PC-3 (cell line): ENCODE data around the gene ABCD4. TPM values are rescaled to one million over a fixed set of nuclear protein-coding genes. Genes with fewer than 3 reads are reported as not detected.

Experiments used
- ATAC-seq: fragments of 200-7000 bp; cut with Tn5 transposase; 2 replicates; pipeline ENCODE4 v1.9.1; 2020; ENCODE audit warnings: mild to moderate bottlenecking, moderate library complexity
- BruUV-seq: library from RNA; stranded (reverse); fragments of 400-500 nt; replicated peaks from 2 replicates; lab custom pipeline; 2021; lab: Mats Ljungman, UMichigan
- CTCF ChIA-PET: fragments of 300-600 bp; sonication (Branson Sonifier 250); formaldehyde crosslinking; loops from one replicate; lab custom pipeline; 2022; ENCODE audit warnings: antibody characterized with exemption; lab: Charles Lee
- POLR2A ChIA-PET: fragments of 300-600 bp; sonication (Branson Sonifier 250); formaldehyde crosslinking; loops from one replicate; lab custom pipeline; 2022; ENCODE audit warnings: antibody characterized with exemption; ENCODE audit not compliant: unreplicated experiment; lab: Charles Lee
- DNase-seq: peaks from one replicate; pipeline ENCODE4 v3.0.0-alpha.2; 2015
- H2AFZ ChIP-seq: fragments of 300-600 bp; sonication (generic); 2 replicates; pipeline ENCODE4 v1.6.0; 2016; ENCODE audit warnings: antibody characterized with exemption, low read length
- H3F3A ChIP-seq: fragments of 300-600 bp; sonication (generic); one replicate; pipeline ENCODE4 v1.6.0; 2017; ENCODE audit warnings: antibody characterized with exemption, low read length, control low read depth, mild to moderate bottlenecking; ENCODE audit not compliant: unreplicated experiment
- H3K27ac ChIP-seq: fragments of 300-600 bp; sonication (generic); 2 replicates; pipeline ENCODE4 v1.5.1; 2016; ENCODE audit warnings: mild to moderate bottlenecking, low read length
- H3K27me3 ChIP-seq: fragments of 300-600 bp; sonication (generic); 2 replicates; pipeline ENCODE4 v1.6.1; 2016; ENCODE audit warnings: low read length, mixed read lengths
- H3K36me3 ChIP-seq: fragments of 300-600 bp; sonication (generic); 2 replicates; pipeline ENCODE4 v1.6.1; 2016; ENCODE audit warnings: low read depth, mixed run types, low read length, mixed read lengths
- H3K4me1 ChIP-seq: fragments of 300-600 bp; sonication (generic); 2 replicates; pipeline ENCODE4 v1.5.1; 2016; ENCODE audit warnings: low read length; ENCODE audit not compliant: insufficient read depth
- H3K4me2 ChIP-seq: fragments of 300-600 bp; sonication (generic); 2 replicates; pipeline ENCODE4 v1.6.0; 2016; ENCODE audit warnings: low read length
- H3K4me3 ChIP-seq: fragments of 300-600 bp; sonication (generic); 2 replicates; pipeline ENCODE4 v1.5.1; 2016; ENCODE audit warnings: mild to moderate bottlenecking, low read length, mixed read lengths
- H3K79me2 ChIP-seq: fragments of 300-600 bp; sonication (generic); 2 replicates; pipeline ENCODE4 v1.6.1; 2017; ENCODE audit warnings: low read length, mixed read lengths
- H3K9ac ChIP-seq: fragments of 300-600 bp; sonication (generic); 2 replicates; pipeline ENCODE4 v1.6.0; 2016; ENCODE audit warnings: mild to moderate bottlenecking, low read length
- H3K9me2 ChIP-seq: fragments of 300-600 bp; sonication (generic); replicated peaks from 2 replicates; pipeline ENCODE4 v1.6.1; 2016; ENCODE audit warnings: mixed run types, low read length, mixed read lengths
- H3K9me3 ChIP-seq: fragments of 300-600 bp; sonication (generic); 2 replicates; pipeline ENCODE4 v1.6.1; 2016; ENCODE audit warnings: low read length, mixed read lengths
- H4K20me1 ChIP-seq: fragments of 300-600 bp; sonication (generic); 2 replicates; pipeline ENCODE4 v1.6.1; 2016; ENCODE audit warnings: low read length, mixed read lengths
- EZH2 ChIP-seq: fragments of 300-600 bp; sonication (generic); IDR thresholded peaks from one replicate; pipeline ENCODE4 v1.6.1; 2017; ENCODE audit warnings: antibody characterized with exemption, mild to moderate bottlenecking, low read length; ENCODE audit not compliant: unreplicated experiment
- EZH2phosphoT487 ChIP-seq: fragments of 300-600 bp; sonication (generic); IDR thresholded peaks from 2 replicates; pipeline ENCODE4 v1.6.1; 2018; ENCODE audit warnings: mild to moderate bottlenecking, antibody characterized with exemption, low read length, borderline replicate concordance
- intact Hi-C: fragments of 100-400 bp; cut with micrococcal nuclease; formaldehyde crosslinking; loops from 2 replicates; pipeline ENCODE4 v1.9.0; 2023
- total RNA-seq: library from RNA; depleted of rRNA; stranded (reverse); fragments of >200 nt; gene quantifications from 2 replicates; pipeline ENCODE4 v1.2.3, GENCODE V29; 2014
- TF ChIP-seq, protein P1 (sequence below): fragments of 300-600 bp; sonication (generic); conservative IDR thresholded peaks from 2 replicates; pipeline ENCODE4 v1.5.1; 2017; ENCODE audit warnings: antibody characterized with exemption, low read depth, mild to moderate bottlenecking, low read length

Gene ABCD4
- total RNA-seq, 1 experiment from 2014 or later, result 27.1 TPM

DNA sequence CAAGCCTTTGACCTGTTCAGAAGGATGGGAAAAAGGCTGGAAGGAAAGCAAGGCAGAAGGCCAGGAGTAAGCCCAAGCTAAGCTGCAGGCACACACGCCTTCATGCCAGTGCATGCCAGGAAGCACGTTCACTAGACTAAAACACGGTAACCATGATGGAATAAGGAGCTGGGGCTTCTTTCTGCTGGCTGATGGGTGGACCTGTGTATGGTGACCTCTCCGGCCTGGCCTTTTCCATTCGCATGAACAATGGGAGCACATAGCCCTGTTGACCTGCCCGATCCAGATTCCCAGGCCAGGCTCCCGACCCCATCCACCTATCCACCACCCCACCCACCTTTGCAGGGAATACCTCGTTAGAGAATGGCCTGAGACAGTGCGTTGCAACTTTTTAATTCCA lies 40.7 kb downstream of the ABCD4 start:
- no peak for TF ChIP-seq EZH2
- TF ChIP-seq, protein P1, sequence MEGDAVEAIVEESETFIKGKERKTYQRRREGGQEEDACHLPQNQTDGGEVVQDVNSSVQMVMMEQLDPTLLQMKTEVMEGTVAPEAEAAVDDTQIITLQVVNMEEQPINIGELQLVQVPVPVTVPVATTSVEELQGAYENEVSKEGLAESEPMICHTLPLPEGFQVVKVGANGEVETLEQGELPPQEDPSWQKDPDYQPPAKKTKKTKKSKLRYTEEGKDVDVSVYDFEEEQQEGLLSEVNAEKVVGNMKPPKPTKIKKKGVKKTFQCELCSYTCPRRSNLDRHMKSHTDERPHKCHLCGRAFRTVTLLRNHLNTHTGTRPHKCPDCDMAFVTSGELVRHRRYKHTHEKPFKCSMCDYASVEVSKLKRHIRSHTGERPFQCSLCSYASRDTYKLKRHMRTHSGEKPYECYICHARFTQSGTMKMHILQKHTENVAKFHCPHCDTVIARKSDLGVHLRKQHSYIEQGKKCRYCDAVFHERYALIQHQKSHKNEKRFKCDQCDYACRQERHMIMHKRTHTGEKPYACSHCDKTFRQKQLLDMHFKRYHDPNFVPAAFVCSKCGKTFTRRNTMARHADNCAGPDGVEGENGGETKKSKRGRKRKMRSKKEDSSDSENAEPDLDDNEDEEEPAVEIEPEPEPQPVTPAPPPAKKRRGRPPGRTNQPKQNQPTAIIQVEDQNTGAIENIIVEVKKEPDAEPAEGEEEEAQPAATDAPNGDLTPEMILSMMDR, result no peak
- no peak for TF ChIP-seq EZH2phosphoT487
- no peak overlapping the region for H2AFZ ChIP-seq
- CTCF ChIA-PET, result no interaction called here

DNA sequence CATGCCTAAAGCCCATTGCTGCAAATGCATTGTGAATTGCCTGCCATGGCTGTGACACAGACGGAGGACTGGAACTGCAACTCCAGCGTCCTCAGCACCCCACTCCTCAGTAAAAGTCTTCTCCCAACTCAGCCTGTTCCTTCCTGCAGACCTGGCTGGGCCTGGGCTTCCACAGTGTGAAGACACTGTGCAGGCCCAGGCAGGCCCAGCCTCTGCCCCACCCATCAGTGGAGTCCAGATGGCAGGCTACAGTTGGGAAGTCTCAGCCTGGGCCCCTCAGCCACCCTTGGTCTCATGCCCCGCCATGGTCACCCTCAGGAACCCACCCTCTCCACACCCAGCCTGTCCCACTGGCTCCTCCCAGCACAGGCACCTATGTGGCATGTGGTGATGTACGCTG lies 41.4 kb downstream of the ABCD4 start:
- Histone ChIP-seq H3K4me2 (no peak overlapping the region), H3K9ac (no peak overlapping the region), H3K4me1 (no peaks in the 10 kb centered on the region), H3K9me2 (no peaks in the 10 kb centered on the region), H2AFZ (no peak overlapping the region), H3K27me3 (peaks cover 9% of the 10 kb centered on the region), H3F3A (no peaks in the 10 kb centered on the region), H3K4me3 (no peak overlapping the region), H3K79me2 (no peaks in the 10 kb centered on the region), H3K36me3 (no peaks in the 10 kb centered on the region), H3K9me3 (no peaks in the 10 kb centered on the region), H4K20me1 (no peaks in the 10 kb centered on the region), H3K27ac (no peak overlapping the region)
- ATAC-seq, result no peak
- no peak for DNase-seq
- POLR2A ChIA-PET, result no interaction called here
- TF ChIP-seq EZH2phosphoT487 (no peak), EZH2 (no peak)
- TF ChIP-seq, protein P1, result no peak
- CTCF ChIA-PET, result no interaction called here
- BruUV-seq, result no TSS peak
- intact Hi-C loops, result no loop called here

More for the DNA sequence above, 40.7 kb downstream of the ABCD4 start:
- DNase-seq (no peak), ATAC-seq (no peak)
- Histone ChIP-seq H3K9me3 (no peaks in the 10 kb centered on the region), H3K4me3 (no peak overlapping the region), H3K27ac (no peak overlapping the region), H3K4me1 (no peaks in the 10 kb centered on the region), H3K4me2 (no peak overlapping the region), H3F3A (no peaks in the 10 kb centered on the region), H3K79me2 (no peaks in the 10 kb centered on the region), H3K9ac (no peak overlapping the region), H3K27me3 (peaks cover 9% of the 10 kb centered on the region), H3K9me2 (no peaks in the 10 kb centered on the region), H4K20me1 (no peaks in the 10 kb centered on the region), H3K36me3 (no peaks in the 10 kb centered on the region)
- POLR2A ChIA-PET, result no interaction called here
- intact Hi-C loops, result no loop called here
- no TSS peak for BruUV-seq

DNA sequence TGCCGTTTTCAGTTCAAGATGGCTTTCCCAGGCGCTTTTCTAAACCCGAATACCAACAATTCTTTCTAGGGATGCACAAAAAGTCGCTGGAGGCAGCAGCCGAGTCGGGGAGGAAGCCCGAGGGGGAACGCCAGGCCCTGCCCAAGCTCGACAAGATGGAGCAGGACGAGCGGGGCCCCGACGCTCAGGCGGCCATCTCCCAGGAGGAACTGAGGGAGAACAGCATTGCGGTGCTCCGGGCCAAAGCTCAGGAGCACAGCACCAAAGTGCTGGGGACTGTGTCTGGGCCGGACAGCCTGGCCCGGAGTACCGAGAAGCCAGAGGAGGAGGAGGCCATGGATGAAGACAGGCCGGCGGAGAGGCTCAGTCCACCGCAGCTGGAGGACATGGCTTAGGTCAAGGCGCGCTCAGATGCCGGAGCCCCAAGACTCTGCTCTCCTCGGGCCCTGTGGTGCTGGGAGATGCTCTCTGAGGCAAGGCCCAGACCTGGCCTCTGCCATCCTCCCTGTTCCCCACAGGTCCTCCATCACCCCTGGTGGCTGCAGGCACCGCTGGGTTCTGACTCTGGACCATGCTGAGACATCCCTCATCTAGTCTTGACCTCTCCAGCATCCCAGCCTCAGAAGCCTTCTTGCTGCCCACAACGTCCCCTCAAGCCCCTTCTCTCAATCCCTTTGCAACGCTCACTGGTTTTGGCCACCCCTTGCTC lies 42.1 kb downstream of the ABCD4 start:
- CTCF ChIA-PET, result no interaction called here
- POLR2A ChIA-PET, result no interaction called here

More for the DNA sequence above, 42.1 kb downstream of the ABCD4 start:
- H4K20me1 ChIP-seq, result no peaks in the 10 kb centered on the region
- H2AFZ ChIP-seq, result no peak overlapping the region
- H3K36me3 ChIP-seq, result no peaks in the 10 kb centered on the region
- intact Hi-C loops, result no loop called here
- BruUV-seq, result no TSS peak
- H3K4me3 ChIP-seq, result no peak overlapping the region
- H3K4me2 ChIP-seq, result no peak overlapping the region
- no peak overlapping the region for H3K9ac ChIP-seq
- TF ChIP-seq, protein P1, result no peak
- TF ChIP-seq EZH2phosphoT487 (no peak), EZH2 (no peak)
- no peaks in the 10 kb centered on the region for H3F3A ChIP-seq
- H3K4me1 ChIP-seq, result no peaks in the 10 kb centered on the region
- H3K79me2 ChIP-seq, result no peaks in the 10 kb centered on the region
- H3K9me2 ChIP-seq, result no peaks in the 10 kb centered on the region
- peaks cover 9% of the 10 kb centered on the region for H3K27me3 ChIP-seq
- no peaks in the 10 kb centered on the region for H3K9me3 ChIP-seq
- ATAC-seq, result no peak
- no peak for DNase-seq
- no peak overlapping the region for H3K27ac ChIP-seq
